ENCODE data around the gene BAAT.

GRCh38 chr9:101409079-101409477 lies 24.3 kb upstream of the BAAT start:
- TF ChIP-seq CTCF (IDR thresholded peaks at IDR 0.05): no peak
- no peak for TF ChIP-seq POLR2A (IDR thresholded peaks at IDR 0.05)
- no peak for TF ChIP-seq EP300 (IDR thresholded peaks at IDR 0.05)

All from ovary (tissue), 3 donors.